H54 (cell line): Measurements from ENCODE around the gene MARK4.
A peak's percentile ranks its signal among the peaks of the same experiment; 100 is the strongest.
"Not testable (repeated sequence)": the region's sequence is repeated elsewhere in the genome, so short reads cannot be mapped to it uniquely, and the experiment has no call there.

Source experiments
- DNase-seq: peaks from one replicate; pipeline ENCODE4 v3.0.0; 2011; ENCODE audit warnings: low spot score, mixed read lengths; ENCODE audit not compliant: insufficient read length
- FAIRE-seq: peaks from 3 replicates; lab custom pipeline; 2011; peaks lifted over from hg19 to GRCh38; lab: Jason Lieb, UNC
- POLR2A ChIP-seq: IDR thresholded peaks from 2 replicates; pipeline ENCODE4 v1.6.1; 2011; ENCODE audit warnings: low read depth, mild to moderate bottlenecking, low read length

Gene MARK4

DNA sequence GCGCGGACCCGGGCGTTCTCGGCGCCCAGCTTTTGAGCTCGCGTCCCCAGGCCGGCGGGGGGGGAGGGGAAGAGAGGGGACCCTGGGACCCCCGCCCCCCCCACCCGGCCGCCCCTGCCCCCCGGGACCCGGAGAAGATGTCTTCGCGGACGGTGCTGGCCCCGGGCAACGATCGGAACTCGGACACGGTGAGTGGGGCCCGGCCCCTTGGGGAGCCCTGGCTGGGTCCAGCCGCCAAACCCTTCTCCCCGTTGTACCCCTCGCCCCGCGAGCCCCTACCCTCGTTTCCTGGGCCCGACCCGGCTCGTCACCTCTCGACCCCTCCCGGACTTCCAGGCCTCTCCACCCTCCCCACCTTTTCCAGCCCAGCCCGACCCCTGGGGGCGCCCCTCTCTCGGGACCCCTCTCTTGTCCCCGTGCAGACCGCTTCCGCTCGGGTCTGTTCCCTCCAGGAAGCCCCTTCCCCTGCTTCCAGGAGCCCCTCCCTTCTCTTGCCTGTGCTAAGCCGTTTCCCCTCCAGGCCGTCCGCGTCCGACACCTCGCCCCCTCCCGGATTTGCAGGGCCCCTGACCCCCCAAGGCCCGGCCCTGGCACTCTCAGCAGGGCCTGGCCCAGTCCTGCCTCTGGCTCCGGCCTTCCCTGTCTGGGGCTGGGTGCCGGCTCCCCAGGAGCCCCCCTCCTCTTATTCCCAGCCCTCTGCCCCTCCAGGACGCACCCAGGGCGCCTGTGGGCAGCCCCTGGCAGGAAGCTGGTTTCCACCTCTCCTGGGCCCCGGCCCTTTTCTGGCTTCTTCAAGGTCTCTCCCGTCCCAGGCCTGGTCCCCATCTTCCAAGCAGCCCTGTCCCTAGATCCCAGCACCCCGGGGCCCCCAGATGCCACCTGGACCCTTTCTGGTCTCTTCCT lies 632 bp downstream of the MARK4 start:
- no peak for FAIRE-seq
- no peak for DNase-seq
- TF ChIP-seq POLR2A, result no peak

DNA sequence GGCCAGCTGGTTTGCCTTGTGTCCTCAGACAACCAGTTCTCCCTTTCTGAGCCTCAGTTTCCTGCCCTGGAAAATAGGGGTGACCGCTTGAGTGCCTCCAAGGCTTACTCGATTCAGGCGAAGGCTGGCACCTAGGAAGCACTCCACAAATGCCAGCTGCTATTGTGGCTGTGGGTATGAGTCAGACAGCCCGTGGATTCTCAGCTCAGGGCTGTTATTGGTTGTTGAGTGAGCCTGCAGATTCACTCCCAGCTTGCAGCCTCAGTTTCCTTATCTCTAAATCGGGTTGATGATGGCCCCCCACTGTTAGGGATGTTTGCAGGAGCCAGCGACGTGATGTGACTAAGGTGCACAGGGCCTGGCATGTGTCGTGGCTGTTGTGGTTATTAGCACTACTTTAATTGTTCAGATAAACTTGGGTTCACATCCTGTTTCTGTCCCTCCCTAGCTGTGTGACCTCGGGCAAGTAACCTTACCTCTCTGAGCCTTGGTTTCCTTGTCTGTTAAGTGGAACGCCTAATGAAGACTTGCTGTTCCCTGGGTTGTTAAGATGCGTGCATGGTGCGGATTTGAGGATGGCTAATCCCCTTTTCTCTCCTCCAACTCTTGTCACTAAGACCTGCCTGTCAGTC lies 2.4 kb downstream of the MARK4 start:
- FAIRE-seq (no peak), DNase-seq (peak; percentile 74)
- no peak for TF ChIP-seq POLR2A

DNA sequence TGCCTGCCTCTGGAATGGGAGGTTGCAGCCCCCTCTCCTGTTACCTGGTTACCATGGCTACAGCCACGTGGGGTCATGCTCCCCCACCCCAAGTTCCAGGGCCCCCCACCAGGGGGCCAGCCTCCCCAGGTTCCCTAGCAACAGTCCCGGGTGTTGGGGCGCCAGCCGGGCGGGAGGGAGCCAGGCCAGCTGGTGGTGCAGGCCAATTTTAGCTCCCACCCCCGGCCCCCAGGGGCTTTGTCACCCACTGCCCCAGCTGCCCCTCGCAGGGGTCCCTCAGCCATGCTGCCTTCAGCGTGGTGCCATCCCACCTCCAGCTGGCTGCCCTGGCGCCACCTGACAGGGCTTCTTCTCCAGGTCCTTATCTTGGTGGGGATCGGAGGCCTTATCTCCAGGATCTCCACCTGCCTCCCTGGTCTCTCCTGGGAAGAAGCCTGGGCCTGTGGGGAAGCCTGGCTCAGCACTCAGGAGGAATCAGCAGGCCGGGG lies 3.0 kb downstream of the MARK4 start:
- DNase-seq (no peak), FAIRE-seq (no peak)
- no peak for TF ChIP-seq POLR2A

DNA sequence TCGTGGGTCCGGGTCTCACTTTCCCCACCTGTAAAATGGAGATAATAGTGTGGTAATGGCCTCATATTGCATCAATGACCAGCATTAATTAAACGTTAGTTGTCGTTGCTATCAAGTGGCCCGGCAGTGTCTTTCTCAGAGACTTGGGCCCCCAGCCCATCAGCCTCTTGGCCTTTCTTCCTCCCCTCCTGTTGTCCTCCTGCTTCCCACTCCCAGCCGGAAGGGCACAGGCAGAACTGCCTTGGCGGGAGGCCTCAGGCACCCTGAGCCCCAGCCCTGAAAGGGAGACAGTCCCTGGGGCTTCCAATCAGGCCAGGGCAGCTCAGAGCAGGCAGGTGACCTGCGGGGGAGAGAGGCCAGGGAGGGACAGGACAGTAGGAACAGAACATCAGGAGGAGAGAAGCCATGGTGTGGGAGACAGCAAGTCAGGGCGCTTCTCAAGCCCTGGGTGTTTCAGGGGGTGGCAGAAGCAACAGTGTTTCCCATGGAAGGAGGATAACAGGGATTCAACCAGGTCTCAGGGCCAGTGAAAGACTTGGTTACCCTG lies 4.6 kb downstream of the MARK4 start:
- DNase-seq, result no peak
- FAIRE-seq, result no peak
- no peak for TF ChIP-seq POLR2A

DNA sequence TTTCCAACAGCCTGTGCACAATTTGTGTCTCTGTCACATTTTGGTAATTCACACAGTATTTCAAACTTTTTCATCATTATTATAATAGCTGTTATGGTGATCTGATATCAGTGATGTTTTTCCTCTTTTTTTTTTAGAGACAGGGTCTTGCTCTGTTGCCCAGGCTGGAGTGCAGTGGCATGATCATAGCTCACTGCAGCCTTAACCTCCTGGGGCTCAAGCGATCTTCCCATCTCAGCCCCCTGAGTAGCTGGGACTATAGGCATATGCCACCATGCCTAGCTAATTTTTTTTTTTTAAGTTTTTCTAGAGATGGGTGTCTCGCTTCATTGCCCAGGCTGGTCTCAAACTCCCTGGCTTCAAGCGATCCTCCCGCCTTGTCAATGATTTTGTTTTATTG lies 5.8 kb downstream of the MARK4 start:
- DNase-seq, result no peak
- FAIRE-seq, result no peak
- TF ChIP-seq POLR2A, result no peak

DNA sequence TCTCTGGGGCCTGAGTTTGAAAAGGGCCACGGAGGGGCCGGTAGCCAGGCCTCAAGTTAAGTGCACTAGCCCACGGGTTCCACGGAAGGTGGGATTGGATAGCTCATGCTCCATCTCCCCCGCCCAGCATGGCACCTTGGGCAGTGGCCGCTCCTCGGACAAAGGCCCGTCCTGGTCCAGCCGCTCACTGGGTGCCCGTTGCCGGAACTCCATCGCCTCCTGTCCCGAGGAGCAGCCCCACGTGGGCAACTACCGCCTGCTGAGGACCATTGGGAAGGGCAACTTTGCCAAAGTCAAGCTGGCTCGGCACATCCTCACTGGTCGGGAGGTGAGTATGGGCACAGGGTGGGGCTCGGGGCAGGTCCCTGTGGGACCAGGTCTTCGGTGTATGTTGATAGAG lies 7.8 kb downstream of the MARK4 start:
- no peak for TF ChIP-seq POLR2A
- FAIRE-seq (no peak), DNase-seq (no peak)

DNA sequence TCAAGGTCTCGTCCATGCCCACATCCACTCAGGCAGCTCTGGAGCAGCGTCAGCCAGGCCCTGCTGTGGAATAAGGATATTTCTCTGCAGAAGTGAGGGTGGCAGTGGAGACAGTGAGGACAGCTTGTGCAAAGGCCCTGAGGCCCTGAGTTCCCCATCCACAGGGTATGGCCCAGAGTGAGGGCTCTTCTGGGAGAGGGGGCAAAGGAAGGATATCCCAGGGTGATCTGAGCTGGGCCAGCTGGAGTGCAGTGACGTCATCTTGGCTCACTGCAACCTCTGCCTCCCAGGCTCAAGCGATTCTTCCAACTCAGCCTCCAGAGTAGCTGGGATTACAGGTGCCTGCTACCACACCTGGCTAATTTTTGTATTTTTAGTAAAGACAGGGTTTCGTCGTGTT lies 11.5 kb downstream of the MARK4 start:
- FAIRE-seq (no peak), DNase-seq (no peak)
- no peak for TF ChIP-seq POLR2A

DNA sequence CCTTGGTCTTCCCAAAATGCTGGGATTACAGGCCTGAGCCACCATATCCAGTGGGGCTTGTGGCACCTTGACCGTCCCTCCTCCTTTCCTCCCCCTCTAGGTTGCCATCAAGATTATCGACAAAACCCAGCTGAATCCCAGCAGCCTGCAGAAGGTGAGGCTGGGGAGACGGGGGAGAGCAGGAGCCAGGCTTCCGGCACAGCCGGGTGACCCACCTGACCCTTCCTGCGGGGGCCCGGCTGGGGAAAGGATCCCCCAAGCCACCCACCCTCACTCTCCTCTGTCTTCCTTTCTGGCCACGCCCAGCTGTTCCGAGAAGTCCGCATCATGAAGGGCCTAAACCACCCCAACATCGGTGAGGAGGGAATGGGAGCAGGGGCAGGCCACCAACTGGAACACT lies 11.9 kb downstream of the MARK4 start:
- FAIRE-seq (no peak), DNase-seq (no peak)
- TF ChIP-seq POLR2A, result no peak

DNA sequence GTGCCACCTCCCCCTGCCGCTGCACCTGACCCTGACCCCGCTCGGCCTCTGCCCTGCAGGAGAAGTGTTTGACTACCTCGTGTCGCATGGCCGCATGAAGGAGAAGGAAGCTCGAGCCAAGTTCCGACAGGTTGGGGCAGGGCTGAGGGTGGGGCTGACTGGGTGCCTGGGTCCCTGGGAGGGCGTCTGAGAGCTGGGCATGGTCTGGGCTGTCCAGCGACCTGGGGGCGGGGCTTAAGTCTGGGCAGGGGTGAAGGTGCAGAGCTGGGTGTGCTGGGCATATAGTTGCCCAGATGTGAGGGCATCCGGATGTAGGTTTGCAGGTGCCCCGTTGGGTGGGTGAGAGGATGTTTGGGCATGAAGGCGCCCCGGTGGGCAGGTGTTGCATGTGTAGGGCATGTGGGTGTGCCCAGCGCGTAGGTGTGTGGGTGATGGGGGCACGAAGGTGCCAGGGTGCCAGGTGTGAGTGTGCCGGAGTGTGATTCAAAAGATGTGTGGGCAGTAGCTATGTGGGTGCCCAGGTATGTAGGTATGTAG lies 13.8 kb downstream of the MARK4 start:
- DNase-seq (no peak), FAIRE-seq (no peak)
- TF ChIP-seq POLR2A, result no peak

DNA sequence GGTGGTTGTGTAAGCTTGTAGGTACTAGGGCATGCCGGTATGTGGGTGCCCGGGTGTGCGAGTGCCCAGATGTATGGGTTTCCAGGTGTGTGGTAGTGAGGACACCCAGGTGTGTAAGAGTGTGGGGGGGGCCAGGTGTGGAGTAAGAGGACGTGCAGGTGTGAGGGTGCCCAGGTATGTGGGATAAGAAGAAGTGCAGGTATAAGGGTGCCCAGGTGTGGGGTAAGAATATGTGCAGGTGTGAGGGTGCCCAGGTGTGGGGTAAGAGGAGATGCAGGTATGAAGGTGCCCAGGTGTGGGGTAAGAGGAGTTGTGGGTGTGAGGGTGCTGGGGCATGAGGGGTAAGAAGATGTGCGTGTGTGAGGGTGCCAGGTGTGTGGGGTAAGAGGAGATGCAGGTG lies 14.3 kb downstream of the MARK4 start:
- TF ChIP-seq POLR2A, result no peak
- FAIRE-seq, result no peak
- DNase-seq, result no peak

DNA sequence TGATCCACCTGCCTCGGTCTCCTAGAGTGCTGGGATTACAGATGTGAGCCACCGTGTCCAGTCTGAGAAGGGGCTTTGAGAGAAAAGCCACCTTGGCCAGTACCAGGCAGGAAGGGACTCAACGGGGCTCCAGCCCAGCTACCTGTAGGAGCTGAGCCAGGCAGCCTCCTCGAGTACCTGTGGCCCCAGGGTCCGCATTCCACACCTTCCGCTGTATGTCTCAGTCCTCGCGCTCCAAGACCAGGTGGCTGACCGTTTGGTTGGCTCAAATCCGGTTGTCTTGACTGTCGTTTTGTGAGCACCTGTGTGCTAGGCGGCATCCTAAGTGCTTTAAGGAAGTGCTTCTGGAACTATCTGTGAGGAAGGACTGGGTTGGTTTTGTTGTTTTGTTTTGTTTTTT lies 16.2 kb downstream of the MARK4 start:
- DNase-seq (no peak), FAIRE-seq (no peak)
- no peak for TF ChIP-seq POLR2A

DNA sequence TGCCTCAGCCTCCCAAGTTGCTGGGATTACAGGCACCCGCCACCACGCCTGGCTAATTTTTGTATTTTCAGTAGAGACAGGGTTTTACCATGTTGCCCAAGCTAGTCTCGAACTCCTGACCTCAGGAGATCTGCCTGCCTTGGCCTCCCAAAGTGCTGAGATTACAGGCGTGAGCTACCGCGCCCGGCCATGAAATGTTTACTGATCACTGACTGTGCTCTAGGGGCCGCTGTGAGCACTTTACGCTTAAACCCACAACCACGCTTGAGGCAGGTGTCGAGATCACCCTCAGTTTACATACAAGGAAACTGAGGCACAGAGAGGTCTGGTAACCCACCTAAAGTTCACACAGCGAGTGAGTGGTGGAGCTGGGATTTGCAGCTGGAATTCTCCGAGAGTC lies 18.9 kb downstream of the MARK4 start:
- not testable (repeated sequence) for DNase-seq, FAIRE-seq

DNA sequence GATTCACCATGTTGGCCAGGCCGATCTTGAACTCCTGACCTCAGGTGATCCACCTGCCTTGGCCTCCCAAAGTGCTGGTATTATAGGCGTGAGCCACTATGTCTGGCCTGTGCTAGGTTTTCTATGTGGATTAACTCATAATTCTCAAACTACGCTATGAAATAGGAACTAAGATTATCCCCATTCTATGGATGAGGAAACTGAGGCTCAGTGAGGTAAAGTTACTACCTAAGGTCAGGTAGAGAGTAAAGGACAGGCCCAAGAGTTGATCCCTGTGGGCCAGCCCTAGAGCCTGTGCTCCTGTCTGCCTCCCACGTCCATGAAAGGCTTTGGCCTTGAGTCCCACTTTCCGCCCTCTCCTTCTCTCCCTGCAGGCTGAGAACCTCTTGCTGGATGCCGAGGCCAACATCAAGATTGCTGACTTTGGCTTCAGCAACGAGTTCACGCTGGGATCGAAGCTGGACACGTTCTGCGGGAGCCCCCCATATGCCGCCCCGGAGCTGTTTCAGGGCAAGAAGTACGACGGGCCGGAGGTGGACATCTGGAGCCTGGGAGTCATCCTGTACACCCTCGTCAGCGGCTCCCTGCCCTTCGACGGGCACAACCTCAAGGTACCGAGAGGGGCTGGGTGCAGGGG lies 20.1 kb downstream of the MARK4 start:
- FAIRE-seq (no peak), DNase-seq (no peak)
- no peak for TF ChIP-seq POLR2A

DNA sequence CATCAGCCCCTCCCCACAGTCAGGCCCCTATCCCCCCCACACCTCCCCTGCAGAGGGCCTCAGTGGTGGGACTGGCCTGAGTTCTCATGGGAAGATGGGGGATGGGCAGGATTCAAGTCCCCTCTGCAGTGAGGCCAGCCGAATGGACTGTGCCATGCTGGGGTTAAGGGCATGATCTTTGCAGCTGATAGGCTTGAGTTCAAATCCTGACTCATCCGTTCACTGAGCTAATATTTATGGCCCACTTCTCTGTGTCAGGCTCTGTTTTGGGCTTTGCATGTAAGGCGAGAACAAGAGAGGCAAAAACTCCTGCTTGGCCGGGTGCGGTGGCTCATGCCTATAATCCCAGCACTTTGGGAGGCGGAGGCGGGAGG lies 20.7 kb downstream of the MARK4 start:
- TF ChIP-seq POLR2A, result no peak
- FAIRE-seq (no peak), DNase-seq (no peak)

DNA sequence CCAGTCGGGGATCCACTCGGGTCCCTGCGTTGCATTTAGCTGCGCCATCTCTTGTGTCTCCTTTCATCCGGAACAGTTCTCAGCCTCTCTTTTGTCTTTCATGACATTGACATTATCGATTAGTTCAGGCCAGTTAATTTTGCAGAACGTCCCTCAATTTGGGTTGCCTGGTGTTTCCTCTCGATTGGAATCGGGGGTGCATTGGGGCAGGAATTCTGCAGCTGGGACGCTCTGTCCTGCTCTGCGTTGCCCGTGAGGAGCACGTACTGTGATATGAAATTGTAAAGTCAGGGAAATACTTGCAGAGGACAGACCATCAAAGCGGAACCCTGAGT lies 22.4 kb downstream of the MARK4 start:
- no peak for FAIRE-seq
- no peak for TF ChIP-seq POLR2A
- DNase-seq, result no peak
